Measurements from ENCODE around the gene SGK1.

DNA sequence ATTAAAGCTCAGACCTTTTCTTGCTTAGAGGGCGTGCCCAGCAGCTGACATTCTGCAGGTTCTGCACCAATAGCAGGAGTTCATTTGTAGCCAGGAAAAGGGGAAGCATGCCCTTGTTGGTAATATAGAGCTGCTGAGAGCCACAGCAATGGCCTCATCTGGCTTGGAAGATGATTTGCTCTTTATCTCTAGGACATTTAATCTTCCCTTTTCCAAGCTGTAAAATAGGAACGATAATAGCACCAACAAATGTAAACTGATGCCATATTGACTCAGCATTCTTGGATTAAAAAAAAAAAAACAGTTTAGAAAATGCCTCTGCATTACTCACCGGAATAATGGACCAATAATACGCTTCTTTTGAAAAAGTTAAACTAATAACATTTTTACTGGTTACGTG is 172.1 kb downstream of the SGK1 start:
- TF ChIP-seq, protein P1, sequence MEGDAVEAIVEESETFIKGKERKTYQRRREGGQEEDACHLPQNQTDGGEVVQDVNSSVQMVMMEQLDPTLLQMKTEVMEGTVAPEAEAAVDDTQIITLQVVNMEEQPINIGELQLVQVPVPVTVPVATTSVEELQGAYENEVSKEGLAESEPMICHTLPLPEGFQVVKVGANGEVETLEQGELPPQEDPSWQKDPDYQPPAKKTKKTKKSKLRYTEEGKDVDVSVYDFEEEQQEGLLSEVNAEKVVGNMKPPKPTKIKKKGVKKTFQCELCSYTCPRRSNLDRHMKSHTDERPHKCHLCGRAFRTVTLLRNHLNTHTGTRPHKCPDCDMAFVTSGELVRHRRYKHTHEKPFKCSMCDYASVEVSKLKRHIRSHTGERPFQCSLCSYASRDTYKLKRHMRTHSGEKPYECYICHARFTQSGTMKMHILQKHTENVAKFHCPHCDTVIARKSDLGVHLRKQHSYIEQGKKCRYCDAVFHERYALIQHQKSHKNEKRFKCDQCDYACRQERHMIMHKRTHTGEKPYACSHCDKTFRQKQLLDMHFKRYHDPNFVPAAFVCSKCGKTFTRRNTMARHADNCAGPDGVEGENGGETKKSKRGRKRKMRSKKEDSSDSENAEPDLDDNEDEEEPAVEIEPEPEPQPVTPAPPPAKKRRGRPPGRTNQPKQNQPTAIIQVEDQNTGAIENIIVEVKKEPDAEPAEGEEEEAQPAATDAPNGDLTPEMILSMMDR (IDR thresholded peaks at IDR 0.05): no peak
- TF ChIP-seq EZH2 (IDR thresholded peaks at IDR 0.05): no peak
